Measurements from ENCODE around the gene DUSP12.

DUSP12 gene, protein sequence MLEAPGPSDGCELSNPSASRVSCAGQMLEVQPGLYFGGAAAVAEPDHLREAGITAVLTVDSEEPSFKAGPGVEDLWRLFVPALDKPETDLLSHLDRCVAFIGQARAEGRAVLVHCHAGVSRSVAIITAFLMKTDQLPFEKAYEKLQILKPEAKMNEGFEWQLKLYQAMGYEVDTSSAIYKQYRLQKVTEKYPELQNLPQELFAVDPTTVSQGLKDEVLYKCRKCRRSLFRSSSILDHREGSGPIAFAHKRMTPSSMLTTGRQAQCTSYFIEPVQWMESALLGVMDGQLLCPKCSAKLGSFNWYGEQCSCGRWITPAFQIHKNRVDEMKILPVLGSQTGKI

DNA sequence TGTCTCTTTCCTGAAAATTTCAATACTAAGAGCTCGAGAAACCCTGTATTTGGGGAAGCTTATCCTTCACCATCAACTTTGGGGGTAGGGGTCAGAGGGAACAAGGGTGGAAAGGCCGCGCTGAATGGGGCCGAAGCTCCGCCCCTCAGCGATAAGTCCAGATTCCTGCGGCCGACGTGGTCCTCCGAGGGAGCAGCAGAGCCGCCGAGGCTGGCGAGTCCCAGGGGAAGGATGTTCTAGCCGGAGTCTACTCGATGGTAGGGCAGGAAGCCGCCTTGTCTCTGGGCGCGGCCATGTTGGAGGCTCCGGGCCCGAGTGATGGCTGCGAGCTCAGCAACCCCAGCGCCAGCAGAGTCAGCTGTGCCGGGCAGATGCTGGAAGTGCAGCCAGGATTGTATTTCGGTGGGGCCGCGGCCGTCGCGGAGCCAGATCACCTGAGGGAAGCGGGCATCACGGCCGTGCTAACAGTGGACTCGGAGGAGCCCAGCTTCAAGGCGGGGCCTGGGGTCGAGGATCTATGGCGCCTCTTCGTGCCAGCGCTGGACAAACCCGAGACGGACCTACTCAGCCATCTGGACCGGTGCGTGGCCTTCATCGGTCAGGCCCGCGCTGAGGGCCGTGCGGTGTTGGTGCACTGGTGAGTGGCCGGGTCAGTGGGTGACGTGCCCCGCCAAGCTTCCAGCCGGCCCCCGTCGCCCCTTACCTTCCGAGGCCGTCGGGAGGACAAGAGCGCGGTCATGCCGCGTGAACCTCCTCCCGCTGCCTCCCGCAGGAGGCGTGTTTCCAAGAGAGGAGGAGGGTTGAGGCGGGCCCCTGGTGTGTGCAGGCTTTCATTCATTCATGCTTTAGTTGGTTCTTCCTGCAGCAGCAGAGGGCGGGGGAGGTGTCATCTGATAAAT, at the start of gene DUSP12:
Gene DUSP12, plus strand, starts transcription at position 278 of the 899 bp plus-strand sequence. Its CDS starts 16 bp downstream, at position 294.
- Histone ChIP-seq H3K9ac (ENCODE audit: low read depth in 1 of 2, low read length in 2 of 2) (peak within 1 kb of the TSS; percentile 76 to 87), H3K4me3 (ENCODE audit: low read depth in 1 of 2, low read length in 2 of 2) (peak within 1 kb of the TSS; percentile 79 to 94), H3K36me3 (ENCODE audit: control insufficient read depth in 1 of 2, insufficient read depth in 2 of 2, low read length in 2 of 2) (peaks cover 11 to 29% of the 10 kb centered on the region in 2 donors), H3K4me1 (ENCODE audit: control insufficient read depth in 1 of 2, insufficient read depth in 2 of 2, low read length in 2 of 2) (peaks cover 6 to 8% of the 10 kb centered on the region in 2 donors), H3K27me3 (ENCODE audit: control insufficient read depth in 1 of 2, insufficient read depth in 2 of 2, low read length in 2 of 2) (no peaks in the 10 kb centered on the region), H3K27ac (ENCODE audit: low read depth, low read length) (peak within 1 kb of the TSS; percentile 77), H3K9me3 (ENCODE audit: control insufficient read depth in 1 of 2, low read length in 2 of 2) (no peaks in the 10 kb centered on the region)

DNA sequence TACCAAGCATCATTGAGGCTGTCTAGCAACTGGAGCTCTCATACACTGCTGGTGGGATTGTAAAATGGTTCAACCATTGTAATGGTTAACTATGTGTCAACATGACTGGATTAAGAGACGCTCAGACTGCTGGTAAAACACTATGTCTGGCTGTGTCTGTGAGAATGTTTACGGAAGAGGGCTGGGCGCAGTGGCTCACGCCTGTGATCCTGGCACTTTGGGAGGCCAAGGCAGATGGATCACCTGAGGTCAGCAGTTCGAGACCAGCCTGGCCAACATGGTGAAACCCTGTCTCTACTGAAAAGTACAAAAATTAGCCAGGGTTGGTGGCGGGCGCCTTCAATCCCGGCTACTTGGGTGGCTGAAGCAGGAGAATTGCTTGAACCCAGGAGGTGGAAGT, 47.3 kb upstream of the DUSP12 start:
- Histone ChIP-seq H3K4me3 (ENCODE audit: low read depth in 1 of 2, low read length in 2 of 2) (no peak overlapping the region), H3K4me1 (ENCODE audit: control insufficient read depth in 1 of 2, insufficient read depth in 2 of 2, low read length in 2 of 2) (no peaks in the 10 kb centered on the region), H3K36me3 (ENCODE audit: control insufficient read depth in 1 of 2, insufficient read depth in 2 of 2, low read length in 2 of 2) (no peaks in the 10 kb centered on the region), H3K27ac (ENCODE audit: low read depth, low read length) (no peak overlapping the region), H3K9me3 (ENCODE audit: control insufficient read depth in 1 of 2, low read length in 2 of 2) (no peaks in the 10 kb centered on the region), H3K9ac (ENCODE audit: low read depth in 1 of 2, low read length in 2 of 2) (no peak overlapping the region), H3K27me3 (ENCODE audit: control insufficient read depth in 1 of 2, insufficient read depth in 2 of 2, low read length in 2 of 2) (peaks cover 0 to 2% of the 10 kb centered on the region in 2 donors)

DNA sequence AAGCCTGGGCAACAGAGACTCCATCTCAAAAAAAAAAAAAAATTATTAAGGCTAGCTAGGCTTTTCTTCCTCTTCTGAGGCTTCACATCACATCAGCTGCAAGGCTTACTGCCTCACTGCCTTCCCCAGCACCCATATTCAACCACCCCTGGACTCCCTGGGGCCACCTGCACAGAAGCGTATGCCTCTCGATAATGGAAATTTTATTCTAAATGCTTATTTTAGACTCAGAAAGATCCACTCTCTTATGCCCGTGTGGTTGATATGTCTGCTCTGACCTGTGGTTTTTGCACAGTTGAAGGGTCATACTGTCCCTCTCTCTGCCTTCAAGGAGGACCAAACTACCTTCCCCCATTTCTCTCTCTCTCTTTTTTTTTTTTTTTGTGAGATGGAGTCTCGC, 44.0 kb upstream of the DUSP12 start:
- Histone ChIP-seq H3K4me3 (ENCODE audit: low read depth in 1 of 2, low read length in 2 of 2) (no peak overlapping the region), H3K27ac (ENCODE audit: low read depth, low read length) (no peak overlapping the region), H3K4me1 (ENCODE audit: control insufficient read depth in 1 of 2, insufficient read depth in 2 of 2, low read length in 2 of 2) (no peaks in the 10 kb centered on the region), H3K9ac (ENCODE audit: low read depth in 1 of 2, low read length in 2 of 2) (no peak overlapping the region), H3K36me3 (ENCODE audit: control insufficient read depth in 1 of 2, insufficient read depth in 2 of 2, low read length in 2 of 2) (no peaks in the 10 kb centered on the region), H3K27me3 (ENCODE audit: control insufficient read depth in 1 of 2, insufficient read depth in 2 of 2, low read length in 2 of 2) (peaks cover 0 to 3% of the 10 kb centered on the region in 2 donors), H3K9me3 (ENCODE audit: control insufficient read depth in 1 of 2, low read length in 2 of 2) (no peaks in the 10 kb centered on the region)

DNA sequence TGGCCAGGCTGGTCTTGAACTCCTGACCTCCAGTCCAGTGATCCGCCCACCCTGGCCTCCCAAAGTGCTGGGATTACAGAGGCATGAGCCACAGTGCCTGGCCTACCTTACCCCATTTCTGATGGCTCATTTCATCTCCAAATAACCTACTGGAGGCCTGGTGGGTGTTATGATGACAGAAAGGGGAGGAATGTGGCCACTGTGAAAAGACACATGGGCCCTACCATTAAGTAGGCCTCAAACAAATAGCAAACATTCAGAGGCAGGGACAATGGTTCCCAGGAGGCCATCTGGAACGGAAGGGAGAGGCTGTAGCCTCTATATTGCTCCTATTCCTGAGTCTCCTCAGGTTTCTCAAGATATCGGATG, 43.5 kb upstream of the DUSP12 start:
- Histone ChIP-seq H3K27me3 (ENCODE audit: control insufficient read depth in 1 of 2, insufficient read depth in 2 of 2, low read length in 2 of 2) (peaks cover 0 to 3% of the 10 kb centered on the region in 2 donors), H3K9ac (ENCODE audit: low read depth in 1 of 2, low read length in 2 of 2) (no peak overlapping the region), H3K36me3 (ENCODE audit: control insufficient read depth in 1 of 2, insufficient read depth in 2 of 2, low read length in 2 of 2) (no peaks in the 10 kb centered on the region), H3K9me3 (ENCODE audit: control insufficient read depth in 1 of 2, low read length in 2 of 2) (no peaks in the 10 kb centered on the region), H3K4me3 (ENCODE audit: low read depth in 1 of 2, low read length in 2 of 2) (no peak overlapping the region), H3K27ac (ENCODE audit: low read depth, low read length) (no peak overlapping the region), H3K4me1 (ENCODE audit: control insufficient read depth in 1 of 2, insufficient read depth in 2 of 2, low read length in 2 of 2) (no peaks in the 10 kb centered on the region)

DNA sequence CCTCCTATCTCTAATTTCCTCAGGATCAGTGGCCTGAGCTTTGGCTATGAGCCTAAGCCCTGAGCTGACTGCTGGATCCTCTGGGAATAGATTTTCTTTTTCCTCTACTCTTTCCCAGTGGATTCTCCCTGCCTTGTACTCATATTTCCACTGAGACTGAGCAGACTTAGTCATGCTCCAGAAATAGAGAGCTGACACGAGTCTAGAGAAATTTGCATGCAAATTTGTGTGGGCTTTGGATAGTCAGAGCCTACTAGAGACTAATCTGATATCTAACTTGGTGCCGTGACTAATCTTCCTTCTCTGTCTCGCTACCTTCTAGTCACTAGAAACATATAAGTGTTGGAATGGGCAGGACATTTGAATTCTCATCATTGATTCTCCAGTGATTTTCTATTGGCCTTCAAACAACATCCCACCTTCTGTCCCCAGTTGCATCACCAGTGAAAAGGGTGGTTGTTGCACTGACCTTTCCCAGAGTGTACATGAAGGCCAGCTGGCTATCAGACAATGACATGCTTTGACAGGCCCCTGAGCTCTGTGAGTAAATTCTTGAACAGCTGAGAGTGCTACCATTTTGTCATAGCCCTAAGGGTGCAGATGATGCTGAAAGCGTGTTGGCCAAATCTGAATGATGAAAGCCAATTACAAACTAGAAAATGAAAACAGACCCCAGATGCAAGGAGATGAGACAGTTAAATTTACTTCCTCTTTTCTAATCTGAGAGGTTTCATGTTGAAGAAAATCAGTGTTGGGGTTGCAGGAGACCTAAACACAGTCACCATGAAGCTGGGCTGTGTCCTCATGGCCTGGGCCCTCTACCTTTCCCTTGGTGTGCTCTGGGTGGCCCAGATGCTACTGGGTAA, 42.9 kb upstream of the DUSP12 start, which contains the start of gene FCRLA:
Gene FCRLA, plus strand, starts transcription at position 748 of the 866 bp plus-strand sequence. Its CDS starts 36 bp downstream, at position 784.
- no peaks in the 10 kb centered on the region for H3K4me1 ChIP-seq (ENCODE audit: control insufficient read depth in 1 of 2, insufficient read depth in 2 of 2, low read length in 2 of 2)
- no peaks in the 10 kb centered on the region for H3K9me3 ChIP-seq (ENCODE audit: control insufficient read depth in 1 of 2, low read length in 2 of 2)
- H3K9ac ChIP-seq (ENCODE audit: low read depth in 1 of 2, low read length in 2 of 2): no peak within 1 kb of the TSS
- peaks cover 0 to 3% of the 10 kb centered on the region in 2 donors for H3K27me3 ChIP-seq (ENCODE audit: control insufficient read depth in 1 of 2, insufficient read depth in 2 of 2, low read length in 2 of 2)
- no peaks in the 10 kb centered on the region for H3K36me3 ChIP-seq (ENCODE audit: control insufficient read depth in 1 of 2, insufficient read depth in 2 of 2, low read length in 2 of 2)
- H3K27ac ChIP-seq (ENCODE audit: low read depth, low read length): no peak within 1 kb of the TSS
- no peak within 1 kb of the TSS for H3K4me3 ChIP-seq (ENCODE audit: low read depth in 1 of 2, low read length in 2 of 2)

DNA sequence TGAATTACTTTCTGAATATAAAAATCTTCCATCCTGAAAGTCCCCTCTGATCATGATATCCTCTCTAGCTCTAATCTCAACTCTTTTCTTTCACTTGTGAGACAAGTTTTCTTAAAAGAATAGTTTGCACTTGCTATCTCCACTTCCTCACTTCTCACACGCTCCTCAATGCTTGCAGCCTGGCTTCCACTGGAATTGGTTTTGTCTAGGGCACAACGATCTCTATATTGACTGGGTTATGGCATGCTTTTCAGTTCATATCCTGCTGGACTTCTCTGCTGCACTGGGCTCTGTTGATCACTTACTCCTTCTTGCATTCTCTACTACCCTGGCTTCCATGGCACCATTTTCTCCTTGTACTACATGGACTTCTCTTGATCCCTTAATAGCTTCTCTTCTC, 42.1 kb upstream of the DUSP12 start:
- H3K36me3 ChIP-seq (ENCODE audit: control insufficient read depth in 1 of 2, insufficient read depth in 2 of 2, low read length in 2 of 2): no peaks in the 10 kb centered on the region
- H3K9me3 ChIP-seq (ENCODE audit: control insufficient read depth in 1 of 2, low read length in 2 of 2): no peaks in the 10 kb centered on the region
- no peak overlapping the region for H3K9ac ChIP-seq (ENCODE audit: low read depth in 1 of 2, low read length in 2 of 2)
- no peak overlapping the region for H3K27ac ChIP-seq (ENCODE audit: low read depth, low read length)
- peaks cover 0 to 3% of the 10 kb centered on the region in 2 donors for H3K27me3 ChIP-seq (ENCODE audit: control insufficient read depth in 1 of 2, insufficient read depth in 2 of 2, low read length in 2 of 2)
- no peak overlapping the region for H3K4me3 ChIP-seq (ENCODE audit: low read depth in 1 of 2, low read length in 2 of 2)
- H3K4me1 ChIP-seq (ENCODE audit: control insufficient read depth in 1 of 2, insufficient read depth in 2 of 2, low read length in 2 of 2): no peaks in the 10 kb centered on the region

DNA sequence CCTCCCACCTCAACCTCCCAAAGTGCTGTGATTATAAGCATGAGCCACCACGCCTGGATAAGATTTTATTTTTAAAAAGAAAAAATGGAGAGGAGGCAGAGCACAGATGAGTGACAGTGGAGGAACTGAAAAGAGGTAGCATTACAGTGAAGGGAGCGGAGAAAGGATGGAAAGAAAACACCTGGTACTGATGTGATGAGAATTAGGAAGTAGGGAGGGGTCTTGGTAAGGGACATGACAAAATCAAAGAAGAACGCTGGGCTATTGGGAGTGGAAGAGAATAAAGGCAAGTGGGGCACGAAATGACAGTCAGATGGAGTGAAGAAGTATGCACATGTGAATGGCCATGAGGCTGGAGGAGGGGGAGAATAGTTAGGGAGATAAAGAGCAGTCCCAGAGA, 40.2 kb upstream of the DUSP12 start:
- Histone ChIP-seq H3K27me3 (ENCODE audit: control insufficient read depth in 1 of 2, insufficient read depth in 2 of 2, low read length in 2 of 2) (peaks cover 0 to 3% of the 10 kb centered on the region in 2 donors), H3K36me3 (ENCODE audit: control insufficient read depth in 1 of 2, insufficient read depth in 2 of 2, low read length in 2 of 2) (no peaks in the 10 kb centered on the region), H3K9me3 (ENCODE audit: control insufficient read depth in 1 of 2, low read length in 2 of 2) (no peaks in the 10 kb centered on the region), H3K4me3 (ENCODE audit: low read depth in 1 of 2, low read length in 2 of 2) (no peak overlapping the region), H3K4me1 (ENCODE audit: control insufficient read depth in 1 of 2, insufficient read depth in 2 of 2, low read length in 2 of 2) (no peaks in the 10 kb centered on the region), H3K27ac (ENCODE audit: low read depth, low read length) (no peak overlapping the region), H3K9ac (ENCODE audit: low read depth in 1 of 2, low read length in 2 of 2) (no peak overlapping the region)

DNA sequence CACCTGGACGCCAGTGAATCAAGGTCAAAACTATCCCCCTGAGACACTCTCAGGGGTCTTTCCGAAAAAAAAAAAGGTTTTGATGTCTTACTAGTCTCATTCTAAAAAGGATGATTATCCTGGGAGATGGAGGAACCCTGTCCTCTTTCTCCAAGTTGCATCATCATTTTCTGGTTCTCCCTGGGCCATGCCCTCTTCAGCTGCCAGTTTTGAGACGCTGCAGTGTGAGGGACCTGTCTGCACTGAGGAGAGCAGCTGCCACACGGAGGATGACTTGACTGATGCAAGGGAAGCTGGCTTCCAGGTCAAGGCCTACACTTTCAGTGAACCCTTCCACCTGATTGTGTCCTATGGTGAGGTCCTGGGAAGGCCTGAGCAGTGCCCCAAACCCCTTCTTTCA, 39.0 kb upstream of the DUSP12 start:
- Histone ChIP-seq H3K36me3 (ENCODE audit: control insufficient read depth in 1 of 2, insufficient read depth in 2 of 2, low read length in 2 of 2) (no peaks in the 10 kb centered on the region), H3K9ac (ENCODE audit: low read depth in 1 of 2, low read length in 2 of 2) (no peak overlapping the region), H3K27ac (ENCODE audit: low read depth, low read length) (no peak overlapping the region), H3K27me3 (ENCODE audit: control insufficient read depth in 1 of 2, insufficient read depth in 2 of 2, low read length in 2 of 2) (peaks cover 0 to 3% of the 10 kb centered on the region in 2 donors), H3K4me3 (ENCODE audit: low read depth in 1 of 2, low read length in 2 of 2) (no peak overlapping the region), H3K9me3 (ENCODE audit: control insufficient read depth in 1 of 2, low read length in 2 of 2) (no peaks in the 10 kb centered on the region), H3K4me1 (ENCODE audit: control insufficient read depth in 1 of 2, insufficient read depth in 2 of 2, low read length in 2 of 2) (no peaks in the 10 kb centered on the region)

DNA sequence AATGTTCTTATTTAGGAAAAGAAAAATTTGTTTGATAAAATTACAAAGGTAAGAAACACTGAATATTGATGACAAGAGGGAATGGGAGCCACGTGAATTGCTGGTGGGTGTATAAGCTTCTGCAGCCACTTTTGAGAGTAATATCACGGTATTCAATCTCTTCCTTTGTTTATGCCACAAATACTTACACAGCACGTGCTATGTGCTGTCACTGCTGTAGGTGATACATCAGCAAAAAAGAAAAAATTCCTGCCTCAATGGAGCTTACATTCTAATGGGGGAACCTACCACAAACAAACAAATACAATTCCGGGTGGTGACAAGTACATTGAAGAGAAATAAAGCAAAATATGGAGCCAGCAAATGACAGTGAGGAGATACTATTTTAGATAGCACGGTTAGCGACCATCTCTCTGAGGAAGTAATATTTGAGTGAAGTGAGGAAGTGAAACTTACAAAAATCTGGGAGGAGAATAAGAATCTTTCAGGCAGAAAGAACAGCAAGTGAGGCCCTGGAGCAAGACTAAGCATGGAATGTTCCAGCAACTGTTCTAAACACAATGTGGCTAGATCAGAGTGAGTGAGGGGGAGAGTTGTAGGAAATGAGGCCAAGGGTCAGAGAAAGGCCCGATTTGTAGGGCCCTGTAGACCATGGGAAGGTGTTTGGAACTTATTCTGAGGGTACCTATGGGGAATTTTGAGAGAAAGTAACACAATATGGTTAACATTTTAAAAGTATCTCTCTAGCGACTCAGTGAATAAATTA, 30.8 kb upstream of the DUSP12 start:
- Histone ChIP-seq H3K4me3 (ENCODE audit: low read depth in 1 of 2, low read length in 2 of 2) (no peak overlapping the region), H3K9ac (ENCODE audit: low read depth in 1 of 2, low read length in 2 of 2) (no peak overlapping the region), H3K27ac (ENCODE audit: low read depth, low read length) (no peak overlapping the region), H3K36me3 (ENCODE audit: control insufficient read depth in 1 of 2, insufficient read depth in 2 of 2, low read length in 2 of 2) (no peaks in the 10 kb centered on the region), H3K27me3 (ENCODE audit: control insufficient read depth in 1 of 2, insufficient read depth in 2 of 2, low read length in 2 of 2) (peaks cover 11 to 12% of the 10 kb centered on the region in 2 donors), H3K9me3 (ENCODE audit: control insufficient read depth in 1 of 2, low read length in 2 of 2) (no peaks in the 10 kb centered on the region), H3K4me1 (ENCODE audit: control insufficient read depth in 1 of 2, insufficient read depth in 2 of 2, low read length in 2 of 2) (no peaks in the 10 kb centered on the region)
